T-helper 2 cell treated with Interferon-gamma antibody and Interleukin-4, amounts not matched to agents 100 ng/mL and 5 ng/mL, for 36 hours (primary cell): ENCODE results near the gene PLXNA2. TPM values are rescaled to one million over a fixed set of nuclear protein-coding genes. Genes with fewer than 3 reads are reported as not detected.

Experiments used
- intact Hi-C: fragments of 100-400 bp; cut with micrococcal nuclease; formaldehyde crosslinking; loops from one replicate; pipeline ENCODE4 v1.15.1; 2023
- total RNA-seq: library from RNA; stranded (reverse); gene quantifications from 2 replicates; pipeline ENCODE4 v1.2.3, GENCODE V29; 2022

The PLXNA2 gene
- total RNA-seq, 1 donor from 2014 or later: 0.39 TPM

- intact Hi-C loops: no loop called here
Measured at GRCh38 chr1:208149776-208150514, 94.2 kb downstream of the PLXNA2 start.

GRCh38 chr1:208149213-208149612, 95.0 kb downstream of the PLXNA2 start:
- intact Hi-C loops: no loop called here

- intact Hi-C loops: no loop called here
Measured at GRCh38 chr1:208148380-208148779, 95.8 kb downstream of the PLXNA2 start.

- intact Hi-C loops: no loop called here
Measured at GRCh38 chr1:208146650-208147049, 97.5 kb downstream of the PLXNA2 start.

GRCh38 chr1:208145167-208145566, 99.0 kb downstream of the PLXNA2 start:
- intact Hi-C loops: no loop called here

GRCh38 chr1:208142590-208143382, 101.4 kb downstream of the PLXNA2 start:
- intact Hi-C loops: no loop called here

GRCh38 chr1:208141610-208142192, 102.5 kb downstream of the PLXNA2 start:
- intact Hi-C loops: no loop called here

- intact Hi-C loops: no loop called here
Measured at GRCh38 chr1:208139434-208140045, 104.6 kb downstream of the PLXNA2 start.

- intact Hi-C loops: no loop called here
Measured at GRCh38 chr1:208137193-208137592, 107.0 kb downstream of the PLXNA2 start.

GRCh38 chr1:208136459-208137182, 107.6 kb downstream of the PLXNA2 start:
- intact Hi-C loops: no loop called here

GRCh38 chr1:208135354-208135753, 108.8 kb downstream of the PLXNA2 start:
- intact Hi-C loops: no loop called here

GRCh38 chr1:208134491-208134890, 109.7 kb downstream of the PLXNA2 start:
- intact Hi-C loops: no loop called here

- intact Hi-C loops: no loop called here
Measured at GRCh38 chr1:208133355-208133754, 110.8 kb downstream of the PLXNA2 start.

GRCh38 chr1:208132287-208132882, 111.8 kb downstream of the PLXNA2 start:
- intact Hi-C loops: loop anchor here (1.0 kb wide), 1 partner anchor 113 kb away; no protein-coding TSS in a partner anchor

GRCh38 chr1:208131621-208132286, 112.4 kb downstream of the PLXNA2 start:
- intact Hi-C loops: loop anchor here (1.0 kb wide), 1 partner anchor 114 kb away; no protein-coding TSS in a partner anchor

GRCh38 chr1:208129487-208129886, 114.7 kb downstream of the PLXNA2 start:
- intact Hi-C loops: no loop called here

GRCh38 chr1:208129060-208129459, 115.1 kb downstream of the PLXNA2 start:
- intact Hi-C loops: no loop called here

- intact Hi-C loops: no loop called here
Measured at GRCh38 chr1:208127792-208128529, 116.2 kb downstream of the PLXNA2 start.

GRCh38 chr1:208127284-208127683, 116.9 kb downstream of the PLXNA2 start:
- intact Hi-C loops: no loop called here
